Suppressor macrophage treated with lipopolysaccharide for 1 hour (primary cell): ENCODE data around the gene ELP4.
"Not testable (repeated sequence)": the region's sequence is repeated elsewhere in the genome, so short reads cannot be mapped to it uniquely, and the experiment has no call there.

Experiments
- DNase-seq, 3 donors: peaks; one replicate each; pipeline ENCODE4 v3.0.0-alpha.2; 2020 to 2022

The ELP4 gene

DNA sequence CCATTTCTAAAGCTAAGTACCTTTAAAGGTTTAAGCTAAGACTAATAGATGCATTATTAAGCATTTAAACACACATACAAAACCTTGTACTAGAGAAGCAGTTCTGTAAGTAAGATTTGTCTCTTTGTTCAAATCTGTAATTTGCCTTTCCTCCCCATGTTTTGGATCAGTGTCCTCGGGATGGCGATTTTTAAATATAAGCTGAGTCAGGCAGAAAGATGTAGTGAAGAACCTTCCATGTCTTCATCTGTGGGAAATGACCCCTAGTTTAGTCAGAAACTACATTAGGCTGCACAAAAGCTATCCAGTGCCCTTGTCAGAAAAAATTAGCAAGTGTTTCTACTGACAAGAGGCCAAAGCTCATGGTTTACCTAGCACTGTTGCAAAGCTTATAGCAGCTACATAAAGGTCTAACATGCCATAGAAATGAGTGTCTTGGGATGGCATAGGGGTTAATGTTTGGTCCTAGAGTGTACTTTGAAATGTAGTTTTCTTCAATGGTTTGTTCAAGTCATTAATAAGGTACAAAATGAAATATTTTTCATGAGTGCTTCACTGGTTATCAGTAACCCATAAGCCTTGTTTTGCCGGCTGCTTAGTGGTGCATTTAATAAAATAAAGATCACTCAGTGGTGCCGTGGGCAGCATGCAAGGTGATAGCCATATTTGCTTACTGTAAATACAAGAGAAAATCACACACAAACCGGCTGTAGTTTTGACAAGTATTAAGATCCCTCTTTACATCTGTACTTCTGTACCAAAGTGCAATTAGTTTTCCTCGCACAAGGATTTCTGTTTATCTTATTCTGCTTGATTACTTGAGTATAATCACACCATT lies 139.8 kb downstream of the ELP4 start:
- no peak for DNase-seq

- no peak for DNase-seq
These were observed 141.6 kb downstream of the ELP4 start for GRCh38 chr11:31651208-31651607.

GRCh38 chr11:31651822-31652221 lies 142.3 kb downstream of the ELP4 start:
- DNase-seq: no peak

DNA sequence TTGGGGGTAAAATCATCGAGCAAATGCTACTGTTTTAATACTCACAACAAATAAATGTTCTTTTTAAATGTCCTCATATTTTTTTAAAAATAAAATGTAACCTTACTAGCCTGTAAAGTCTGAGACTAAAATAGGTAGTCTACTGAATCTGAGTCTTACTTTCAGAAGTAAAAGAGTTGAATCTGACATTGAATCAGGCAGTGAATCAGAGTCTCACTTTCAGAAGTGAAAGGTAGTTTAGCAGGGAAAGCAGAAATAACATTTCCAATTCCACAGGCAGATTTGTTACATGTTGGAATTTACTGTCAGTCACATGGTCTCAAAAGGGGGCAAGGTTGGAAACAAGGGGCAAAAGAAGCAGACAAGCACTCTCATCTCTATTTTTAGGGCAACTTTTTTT lies 143.0 kb downstream of the ELP4 start:
- no peak for DNase-seq

DNA sequence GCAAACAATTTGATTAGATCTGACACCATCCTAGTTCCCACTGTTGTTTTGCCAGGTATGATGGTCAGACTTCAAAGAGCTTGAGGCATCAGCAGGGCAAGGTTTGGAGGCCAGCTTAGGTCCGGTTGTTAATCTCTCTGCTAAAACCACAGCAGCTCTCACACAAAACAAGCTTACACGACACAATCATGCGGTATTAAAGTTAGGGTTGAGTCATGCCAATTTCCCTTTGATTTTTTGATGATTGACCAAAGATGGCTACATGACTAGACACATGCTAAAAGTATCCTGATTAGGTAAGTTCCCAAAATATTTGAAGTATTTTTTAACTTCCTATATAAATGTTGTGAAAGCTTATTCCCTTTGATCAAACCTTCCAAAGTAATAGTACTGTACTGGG lies 145.9 kb downstream of the ELP4 start:
- DNase-seq: no peak

DNA sequence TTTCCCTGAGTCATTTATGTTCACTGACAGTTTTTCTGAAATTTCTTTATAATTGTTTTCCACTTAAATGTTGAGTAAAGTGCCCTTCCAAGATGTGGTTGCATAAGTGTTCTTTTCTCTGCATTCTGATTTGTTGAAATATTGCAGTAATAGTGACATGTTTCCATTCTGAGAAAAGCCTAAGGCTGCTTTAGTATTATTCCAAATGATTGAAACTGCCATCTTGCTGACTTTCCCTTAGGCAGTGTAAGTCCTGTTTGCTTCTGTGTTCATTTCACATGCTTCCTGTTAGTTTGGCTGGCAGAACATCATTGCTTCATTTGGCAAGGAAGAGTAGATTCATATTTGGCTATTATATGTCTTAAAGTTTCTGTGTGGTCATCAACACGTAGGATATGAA lies 146.5 kb downstream of the ELP4 start:
- no peak for DNase-seq

DNA sequence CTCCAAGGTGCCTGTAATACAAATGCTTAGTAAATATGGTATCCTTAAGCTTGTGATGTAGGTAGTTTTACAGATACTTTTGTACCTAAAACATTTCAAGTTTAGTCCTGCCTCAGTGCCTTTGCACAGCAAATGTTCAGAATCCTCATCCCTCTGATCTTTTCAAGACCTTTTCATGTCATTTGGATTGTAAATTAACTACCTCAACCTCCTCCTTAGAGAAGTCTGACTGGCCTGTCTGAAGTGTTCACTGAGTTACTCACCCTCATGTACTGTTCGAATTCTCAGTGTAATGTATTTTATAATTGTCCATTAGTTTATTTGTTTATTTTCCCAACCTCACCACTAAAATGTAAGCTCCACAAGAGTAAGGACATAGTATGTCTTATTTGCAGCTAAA lies 147.5 kb downstream of the ELP4 start:
- no peak for DNase-seq

- no peak for DNase-seq
These were observed 154.6 kb downstream of the ELP4 start for GRCh38 chr11:31664129-31664528.

- no peak for DNase-seq
These were observed 155.4 kb downstream of the ELP4 start for GRCh38 chr11:31664954-31665353.

- no peak for DNase-seq
These were observed 162.1 kb downstream of the ELP4 start for GRCh38 chr11:31671681-31672080.

GRCh38 chr11:31673108-31673507 lies 163.5 kb downstream of the ELP4 start:
- DNase-seq: not testable (repeated sequence)

- no peak for DNase-seq
These were observed 166.9 kb downstream of the ELP4 start for GRCh38 chr11:31676280-31676982.

DNA sequence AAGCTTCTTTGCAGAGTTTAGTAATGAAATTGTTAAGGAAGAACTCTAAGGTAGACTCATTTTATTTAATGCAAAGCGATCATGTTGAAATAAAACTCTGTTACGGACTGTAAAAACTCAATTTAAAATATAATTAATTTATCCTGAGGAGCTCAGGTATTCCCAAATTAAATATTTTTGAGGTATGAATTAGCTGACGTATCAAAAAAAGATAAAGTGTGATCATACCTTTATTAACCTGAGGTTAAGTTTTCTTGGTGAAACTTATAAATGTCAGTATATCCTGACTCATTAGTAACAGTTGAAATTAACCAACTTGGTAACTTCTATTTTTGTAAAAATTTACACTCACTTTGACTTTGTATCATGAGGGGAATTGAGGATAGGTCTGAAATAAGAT lies 171.2 kb downstream of the ELP4 start:
- no peak for DNase-seq

- DNase-seq: no peak
These were observed 177.7 kb downstream of the ELP4 start for GRCh38 chr11:31687256-31687655.

- DNase-seq: no peak
These were observed 178.3 kb downstream of the ELP4 start for GRCh38 chr11:31687861-31688260.

GRCh38 chr11:31689559-31689958 lies 180.0 kb downstream of the ELP4 start:
- DNase-seq: no peak

GRCh38 chr11:31690041-31690440 lies 180.5 kb downstream of the ELP4 start:
- DNase-seq: no peak

GRCh38 chr11:31690516-31690915 lies 180.9 kb downstream of the ELP4 start:
- no peak for DNase-seq

- no peak for DNase-seq
These were observed 182.9 kb downstream of the ELP4 start for GRCh38 chr11:31692466-31692865.

DNA sequence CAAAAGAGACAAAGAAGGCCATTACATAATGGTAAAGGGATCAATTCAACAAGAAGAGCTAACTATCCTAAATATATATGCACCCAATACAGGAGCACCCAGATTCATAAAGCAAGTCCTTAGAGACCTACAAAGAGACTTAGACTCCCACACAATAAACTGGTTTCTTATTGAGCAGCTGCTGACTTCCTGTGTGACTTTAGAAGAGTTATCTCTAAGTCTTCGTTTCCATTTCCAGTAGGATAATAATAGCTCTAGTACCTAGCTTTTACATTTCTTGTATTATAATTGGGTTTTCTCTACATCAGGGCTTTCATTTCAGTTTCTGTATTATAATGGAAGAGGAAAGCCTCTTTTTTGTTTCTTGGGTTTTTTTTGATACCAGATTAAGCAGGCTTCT lies 187.5 kb downstream of the ELP4 start:
- DNase-seq: not testable (repeated sequence)

DNA sequence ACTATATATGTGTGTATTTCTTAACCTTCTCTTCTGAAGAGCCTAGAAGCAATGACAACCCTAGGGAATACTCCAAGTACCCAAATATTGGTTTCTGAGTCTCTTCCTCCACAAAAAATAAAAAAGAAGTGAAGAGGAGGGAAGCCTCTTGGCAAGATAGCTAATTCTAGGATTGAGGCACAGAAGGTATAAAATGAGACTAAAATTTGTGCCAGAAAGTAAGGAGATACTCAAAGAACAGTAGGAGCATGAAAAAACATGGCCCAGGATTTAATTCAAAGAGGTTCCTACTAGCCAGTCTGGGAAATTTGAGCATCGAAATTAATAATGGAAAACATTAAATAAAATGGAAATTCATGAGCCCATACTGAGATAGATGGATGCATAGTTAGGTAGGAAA lies 189.5 kb downstream of the ELP4 start:
- DNase-seq: no peak

DNA sequence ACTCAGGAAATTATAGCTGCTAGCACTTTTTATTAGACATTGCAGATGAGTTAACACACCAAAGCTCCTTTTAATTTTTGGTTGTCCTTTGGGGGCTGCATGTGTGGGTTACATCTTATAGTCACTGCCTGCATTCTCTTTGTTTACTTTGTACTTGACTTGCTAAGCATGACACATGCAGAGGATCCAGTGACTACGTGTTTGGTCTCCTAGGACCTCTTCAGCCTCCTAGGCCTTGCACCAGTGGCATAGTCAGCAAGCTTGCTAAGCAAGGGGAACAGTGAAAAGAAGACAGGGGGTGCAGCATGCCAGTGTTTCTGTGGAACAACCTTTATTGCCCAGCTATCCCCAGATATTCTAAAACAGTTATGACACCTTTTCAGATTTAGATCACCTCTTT lies 193.4 kb downstream of the ELP4 start:
- DNase-seq: no peak

- DNase-seq: no peak
These were observed 196.8 kb downstream of the ELP4 start for GRCh38 chr11:31706357-31706756.

DNA sequence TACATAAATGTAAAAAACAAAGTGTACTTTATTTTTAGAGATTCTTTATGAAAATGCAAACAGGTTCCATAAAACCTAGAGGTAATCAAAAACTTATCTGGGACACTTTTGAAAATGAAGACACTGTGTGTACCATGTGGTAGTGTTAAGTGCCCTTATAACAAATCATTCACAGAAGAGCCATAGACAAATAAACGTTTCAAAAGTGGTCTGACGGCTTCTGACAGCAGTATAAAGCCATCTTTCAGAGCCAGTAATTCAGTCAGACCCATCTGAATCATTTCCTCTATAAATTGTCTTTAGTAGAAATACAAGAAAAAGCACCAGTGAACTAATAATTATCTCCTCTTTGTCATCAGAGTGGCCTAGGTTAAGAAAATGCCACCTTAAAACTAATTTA lies 201.6 kb downstream of the ELP4 start:
- DNase-seq: no peak

DNA sequence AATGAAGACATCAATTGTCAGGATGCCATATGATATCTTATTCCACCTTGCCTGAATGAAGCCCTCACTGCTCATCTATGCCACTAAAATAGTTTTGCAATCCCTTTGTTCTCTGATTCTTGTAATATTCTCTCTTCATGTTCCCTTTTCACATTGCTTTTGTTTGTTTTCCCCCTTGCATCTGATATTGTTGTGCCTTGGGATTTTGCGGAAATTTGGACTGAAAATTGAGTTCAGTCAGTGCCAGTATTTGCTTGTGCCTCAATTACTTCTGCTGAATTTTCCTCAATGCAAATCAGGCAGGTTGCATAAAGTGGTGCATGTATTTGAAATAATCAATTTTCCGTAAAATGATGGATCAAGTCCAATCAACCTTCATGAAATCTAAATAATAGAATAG lies 203.3 kb downstream of the ELP4 start:
- no peak for DNase-seq
